ENCODE results near the gene TAS2R41. TPM values are rescaled to one million over a fixed set of nuclear protein-coding genes. Genes with fewer than 3 reads are reported as not detected.

Gene TAS2R41, protein sequence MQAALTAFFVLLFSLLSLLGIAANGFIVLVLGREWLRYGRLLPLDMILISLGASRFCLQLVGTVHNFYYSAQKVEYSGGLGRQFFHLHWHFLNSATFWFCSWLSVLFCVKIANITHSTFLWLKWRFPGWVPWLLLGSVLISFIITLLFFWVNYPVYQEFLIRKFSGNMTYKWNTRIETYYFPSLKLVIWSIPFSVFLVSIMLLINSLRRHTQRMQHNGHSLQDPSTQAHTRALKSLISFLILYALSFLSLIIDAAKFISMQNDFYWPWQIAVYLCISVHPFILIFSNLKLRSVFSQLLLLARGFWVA
- total RNA-seq = not detected in 2 replicates

DNA sequence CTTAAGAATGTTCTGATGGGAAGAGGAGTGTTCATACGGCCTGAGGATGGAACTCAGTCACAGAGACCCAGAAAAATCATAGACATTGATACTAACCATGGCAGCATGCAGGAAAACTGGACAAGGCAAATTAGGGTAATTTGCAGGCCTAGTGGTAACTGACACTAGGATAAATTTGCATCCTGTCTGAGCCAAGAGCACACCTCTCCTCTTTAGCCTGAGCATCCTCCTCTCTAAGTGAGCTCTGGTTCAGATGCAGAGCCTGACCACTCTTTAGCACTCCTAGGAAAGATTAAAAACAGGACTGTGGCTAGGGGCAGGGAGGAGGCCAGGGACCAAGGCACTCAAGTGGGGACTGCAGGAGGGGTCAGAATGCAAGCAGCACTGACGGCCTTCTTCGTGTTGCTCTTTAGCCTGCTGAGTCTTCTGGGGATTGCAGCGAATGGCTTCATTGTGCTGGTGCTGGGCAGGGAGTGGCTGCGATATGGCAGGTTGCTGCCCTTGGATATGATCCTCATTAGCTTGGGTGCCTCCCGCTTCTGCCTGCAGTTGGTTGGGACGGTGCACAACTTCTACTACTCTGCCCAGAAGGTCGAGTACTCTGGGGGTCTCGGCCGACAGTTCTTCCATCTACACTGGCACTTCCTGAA, at the start of gene TAS2R41:
TAS2R41 (plus strand) TSS at position 373 of the 650 bp plus-strand sequence; CDS start at position 373, 0 bp downstream.
- intact Hi-C loops (cut with micrococcal nuclease) = no loop called here

GRCh38 chr7:143429770-143430698, 47.6 kb upstream of the TAS2R41 start:
- intact Hi-C loops (cut with micrococcal nuclease) = no loop called here

DNA sequence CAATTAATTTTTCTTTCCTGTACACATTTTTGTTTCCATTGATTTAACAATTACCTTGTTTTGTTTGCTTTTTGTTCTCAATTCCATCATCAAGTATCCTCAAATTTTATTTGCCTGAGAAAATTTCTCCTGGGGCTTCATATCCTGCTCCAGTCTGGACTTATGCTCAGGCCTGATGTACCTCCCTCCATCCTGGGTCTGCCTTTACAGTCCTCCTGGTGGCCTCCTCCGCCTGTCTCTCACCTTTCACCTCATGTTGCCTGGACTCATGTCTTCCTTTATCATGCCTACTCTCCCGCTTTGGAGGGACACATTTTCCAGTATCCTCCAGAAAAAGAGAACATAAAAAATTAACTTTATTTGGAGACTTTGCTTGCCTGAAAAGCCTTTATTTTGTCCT, 46.6 kb upstream of the TAS2R41 start:
- intact Hi-C loops (cut with micrococcal nuclease) = no loop called here

- intact Hi-C loops (cut with micrococcal nuclease) = no loop called here
Observed at GRCh38 chr7:143433759-143434158, 43.9 kb upstream of the TAS2R41 start.

- intact Hi-C loops (cut with micrococcal nuclease) = no loop called here
Observed at GRCh38 chr7:143434660-143435059, 43.0 kb upstream of the TAS2R41 start.

DNA sequence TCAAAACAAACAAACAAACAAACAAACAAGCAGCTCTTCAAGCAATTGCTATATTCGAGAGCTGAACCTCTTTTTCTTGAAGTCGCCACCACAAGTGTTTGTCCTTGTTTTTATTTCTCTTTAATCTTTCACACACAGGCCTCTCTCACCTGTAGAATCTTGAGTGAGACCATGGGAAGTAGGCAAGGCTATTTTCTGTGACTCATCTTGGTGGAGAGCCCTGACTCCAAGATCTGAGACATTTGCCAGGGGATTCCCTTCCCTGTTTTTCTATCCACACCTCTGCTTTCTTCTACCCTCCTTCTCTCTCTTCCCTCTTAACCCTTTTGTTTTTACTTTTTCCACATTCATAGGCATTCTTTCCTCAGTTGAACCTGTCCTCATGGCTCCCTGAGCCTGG, 42.4 kb upstream of the TAS2R41 start:
- intact Hi-C loops (cut with micrococcal nuclease) = no loop called here

GRCh38 chr7:143436325-143436946, 41.2 kb upstream of the TAS2R41 start:
- intact Hi-C loops (cut with micrococcal nuclease) = no loop called here

DNA sequence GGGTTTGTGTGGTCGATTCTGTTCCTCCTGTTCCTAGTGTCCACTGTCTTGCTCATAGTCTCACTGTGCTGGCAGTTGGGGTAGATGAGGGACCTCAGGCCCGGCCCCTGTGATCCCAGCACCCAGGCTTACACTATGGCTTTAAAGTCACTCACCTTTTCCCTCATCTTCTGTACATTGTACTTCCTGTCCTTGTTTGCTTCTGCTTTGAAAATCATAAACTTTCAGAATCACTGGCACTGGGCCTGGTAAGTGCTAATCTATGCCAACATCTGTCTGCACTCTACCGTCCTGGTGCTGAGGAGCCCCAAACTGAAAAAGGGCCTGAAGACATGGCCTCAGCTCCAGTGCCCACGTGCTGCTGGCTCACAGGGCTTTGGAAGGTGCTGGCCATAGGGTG, 40.1 kb upstream of the TAS2R41 start:
- intact Hi-C loops (cut with micrococcal nuclease) = no loop called here

DNA sequence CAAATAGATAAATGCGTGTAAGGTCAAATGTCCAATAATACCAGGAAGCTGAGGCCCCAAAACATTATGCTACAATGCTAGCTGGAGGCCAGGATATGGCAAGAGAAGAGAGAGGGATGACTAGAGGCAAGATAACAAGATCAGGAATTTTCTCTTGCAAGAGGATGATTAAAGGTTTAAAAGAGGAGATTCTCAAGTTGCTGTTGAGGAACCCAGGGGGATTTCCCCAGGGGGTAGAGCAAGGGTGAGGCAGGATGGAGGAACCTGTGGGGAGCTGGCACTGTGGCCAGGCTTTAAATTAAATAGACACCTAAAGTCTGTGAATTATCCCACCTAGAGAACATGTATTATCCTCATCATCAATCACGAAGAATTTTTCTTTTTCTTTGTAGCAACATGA, 37.8 kb upstream of the TAS2R41 start:
- intact Hi-C loops (cut with micrococcal nuclease) = no loop called here

GRCh38 chr7:143443153-143443552, 34.5 kb upstream of the TAS2R41 start, which contains the start of gene TAS2R60:
TSS of gene TAS2R60 (plus strand) at chr7:143443453. CDS start at chr7:143443453, 0 bp downstream.
- intact Hi-C loops (cut with micrococcal nuclease) = no loop called here

DNA sequence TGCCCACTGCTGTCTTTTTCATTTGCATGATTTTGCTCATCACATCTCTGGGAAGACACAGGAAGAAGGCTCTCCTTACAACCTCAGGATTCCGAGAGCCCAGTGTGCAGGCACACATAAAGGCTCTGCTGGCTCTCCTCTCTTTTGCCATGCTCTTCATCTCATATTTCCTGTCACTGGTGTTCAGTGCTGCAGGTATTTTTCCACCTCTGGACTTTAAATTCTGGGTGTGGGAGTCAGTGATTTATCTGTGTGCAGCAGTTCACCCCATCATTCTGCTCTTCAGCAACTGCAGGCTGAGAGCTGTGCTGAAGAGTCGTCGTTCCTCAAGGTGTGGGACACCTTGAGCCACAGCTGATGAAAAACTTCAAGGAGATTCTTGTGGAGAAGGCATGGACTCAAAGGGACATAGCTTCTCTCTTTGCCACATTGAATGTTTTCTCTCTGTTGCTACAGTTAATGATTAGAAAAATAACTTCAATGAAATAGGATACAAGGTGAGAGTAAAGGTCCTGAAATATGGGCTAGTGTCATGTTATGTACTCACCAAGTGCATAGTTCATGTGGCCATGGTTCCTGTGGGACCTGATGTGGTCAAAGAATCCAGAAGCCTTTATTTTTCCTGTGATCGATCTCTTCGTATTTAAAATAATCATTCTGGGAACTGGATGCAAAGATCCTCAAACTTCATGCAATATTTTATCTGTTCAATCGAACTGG, 33.5 kb upstream of the TAS2R41 start:
- intact Hi-C loops (cut with micrococcal nuclease) = no loop called here

DNA sequence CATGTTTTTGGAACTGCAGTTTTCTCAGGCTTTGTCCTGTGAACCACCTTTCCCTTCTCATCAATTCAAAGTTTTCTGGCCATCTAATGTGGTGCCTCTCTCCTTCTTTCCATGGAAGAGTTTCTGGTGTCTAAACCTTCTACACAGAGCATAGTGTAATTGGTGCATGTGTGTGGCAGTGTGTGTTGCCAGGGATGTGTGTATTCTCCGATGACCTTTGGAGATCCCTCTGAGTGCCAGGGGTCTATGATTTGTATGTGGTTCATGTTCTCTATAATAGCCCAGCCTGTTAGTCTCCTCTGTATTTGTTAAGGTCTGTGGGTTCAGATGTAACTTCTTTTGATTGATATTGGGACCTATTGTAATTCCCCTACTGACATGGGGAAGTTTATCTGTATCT, 32.9 kb upstream of the TAS2R41 start:
- intact Hi-C loops (cut with micrococcal nuclease) = no loop called here

DNA sequence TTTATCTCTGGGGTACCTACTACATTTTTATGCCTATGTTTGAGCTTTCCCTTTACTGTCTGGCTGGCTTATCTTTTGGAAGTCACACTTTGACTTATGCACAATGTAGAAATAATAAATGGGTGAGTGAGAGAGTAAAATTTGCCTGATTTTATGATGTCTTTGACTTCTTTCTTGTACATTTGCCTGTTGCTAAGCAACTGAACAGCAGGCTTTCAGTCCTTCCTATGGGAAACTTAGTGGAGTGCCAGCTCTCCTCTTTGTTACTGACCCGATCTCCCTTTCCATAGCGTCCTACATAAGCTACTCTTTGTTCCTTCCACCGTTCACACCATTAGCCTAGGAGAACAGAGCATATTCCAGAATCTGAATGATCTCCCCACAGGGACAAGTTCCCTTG, 30.2 kb upstream of the TAS2R41 start:
- intact Hi-C loops (cut with micrococcal nuclease) = no loop called here

- intact Hi-C loops (cut with micrococcal nuclease) = no loop called here
Observed at GRCh38 chr7:143448429-143448828, 29.2 kb upstream of the TAS2R41 start.

DNA sequence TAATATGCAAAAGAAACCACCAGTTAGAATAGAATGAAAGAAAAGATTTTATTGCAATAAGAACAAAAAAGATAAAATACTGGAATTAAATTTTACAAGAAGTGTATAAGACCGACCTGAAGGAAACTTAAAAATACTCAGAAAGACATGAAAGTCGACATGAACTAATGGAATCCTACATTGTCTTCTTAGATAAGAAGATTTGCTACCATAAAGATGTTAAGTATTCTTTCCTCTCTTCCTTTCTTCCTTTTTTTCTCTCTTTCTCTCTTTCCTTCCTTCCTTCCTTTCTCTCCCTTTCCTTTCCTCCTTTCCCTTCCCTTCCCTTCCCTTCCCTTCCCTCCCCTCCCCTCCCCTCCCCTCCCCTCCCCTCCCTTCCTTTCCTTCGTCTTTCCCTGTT, 27.9 kb upstream of the TAS2R41 start:
- intact Hi-C loops (cut with micrococcal nuclease) = no loop called here

DNA sequence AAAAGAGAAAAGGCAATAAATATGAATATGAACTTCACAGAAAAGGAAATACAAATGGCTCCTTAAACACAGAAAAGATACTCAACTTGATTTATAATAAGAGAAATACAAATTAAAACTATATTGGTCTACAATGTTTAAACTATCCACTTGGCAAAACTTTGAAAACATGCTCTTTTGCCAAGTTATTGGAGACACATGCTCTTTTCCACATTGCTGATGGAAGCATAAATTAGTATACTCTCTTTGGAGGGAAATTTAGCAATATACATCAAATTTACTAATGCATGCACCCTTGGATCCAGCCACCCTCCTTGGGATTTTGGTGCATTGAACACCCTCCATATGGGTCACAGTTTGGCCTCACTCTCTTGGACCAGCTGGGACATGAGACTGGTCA, 26.6 kb upstream of the TAS2R41 start:
- intact Hi-C loops (cut with micrococcal nuclease) = no loop called here

DNA sequence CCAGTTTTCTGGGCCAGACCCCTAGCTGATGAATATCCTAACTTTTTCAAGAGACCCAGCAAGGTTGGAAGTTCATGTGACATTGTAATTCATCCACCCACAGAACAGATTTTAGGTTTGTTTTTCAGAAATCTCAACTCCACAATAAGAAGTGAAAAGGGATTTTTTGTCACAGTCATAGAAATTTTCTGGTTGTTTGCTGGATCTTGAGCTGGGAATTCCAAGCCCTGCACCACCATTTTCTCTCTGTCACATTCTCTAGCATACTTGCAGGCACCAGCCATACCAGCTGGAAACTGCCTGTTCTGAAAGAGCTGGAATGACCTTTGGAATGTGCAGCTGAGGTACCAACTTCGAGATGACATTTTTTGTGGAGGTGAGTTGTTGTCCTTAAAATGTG, 25.9 kb upstream of the TAS2R41 start:
- intact Hi-C loops (cut with micrococcal nuclease) = no loop called here

GRCh38 chr7:143452495-143452894, 25.2 kb upstream of the TAS2R41 start:
- intact Hi-C loops (cut with micrococcal nuclease) = no loop called here

DNA sequence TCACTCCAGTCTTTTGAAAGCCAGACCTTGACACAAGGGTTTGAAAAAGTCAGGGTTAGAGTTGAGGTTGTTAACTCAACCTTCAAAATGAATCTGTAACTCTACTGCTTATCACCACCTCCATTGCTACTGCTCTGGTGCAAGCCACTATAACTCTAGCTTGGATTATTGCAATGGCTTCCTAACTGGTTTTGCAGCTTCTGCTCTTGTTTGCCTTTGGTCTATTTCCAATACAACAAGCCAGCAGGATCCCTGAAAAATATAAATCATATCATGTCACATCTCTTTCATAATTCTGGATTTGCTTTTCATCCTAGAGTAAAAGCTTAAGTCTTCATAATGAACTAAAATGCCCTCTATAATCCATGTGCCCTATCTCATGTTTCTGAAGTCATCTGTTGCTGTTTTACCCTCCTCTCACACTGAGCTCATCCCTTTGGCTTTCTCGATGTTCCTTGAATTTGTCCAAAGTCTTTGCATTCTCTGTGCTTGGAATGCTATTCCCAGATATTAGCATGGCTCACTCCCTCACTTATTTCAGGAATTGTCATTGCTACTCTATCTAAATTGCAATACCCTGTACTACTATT, 23.5 kb upstream of the TAS2R41 start:
- intact Hi-C loops (cut with micrococcal nuclease) = no loop called here

- intact Hi-C loops (cut with micrococcal nuclease) = no loop called here
Observed at GRCh38 chr7:143455491-143455890, 22.2 kb upstream of the TAS2R41 start.
